A673 (cell line): Measurements from ENCODE around the gene PAOX. TPM values are rescaled to one million over a fixed set of nuclear protein-coding genes. Genes with fewer than 3 reads are reported as not detected.

ENCODE experiments used
- BruUV-seq: library from RNA; stranded (reverse); fragments of 400-500 nt; replicated peaks from 2 replicates; lab custom pipeline; 2021; lab: Mats Ljungman, UMichigan
- CTCF ChIA-PET: fragments of 300-600 bp; sonication (Branson Sonifier 250); formaldehyde crosslinking; loops from one replicate; lab custom pipeline; 2022; ENCODE audit warnings: antibody characterized with exemption; lab: Charles Lee
- POLR2A ChIA-PET: fragments of 300-600 bp; sonication (Branson Sonifier 250); formaldehyde crosslinking; loops from one replicate; lab custom pipeline; 2022; ENCODE audit warnings: antibody characterized with exemption; ENCODE audit not compliant: low non-redundant PET; lab: Charles Lee
- DNase-seq: peaks from one replicate; pipeline ENCODE4 v3.0.0-alpha.2; 2015; ENCODE audit warnings: low spot score
- H3K27ac ChIP-seq: fragments of 200-600 bp; sonication (generic); 2 replicates; pipeline ENCODE4 v1.5.1; 2016; ENCODE audit warnings: mixed run types, low read depth, mild to moderate bottlenecking, mixed read lengths, antibody characterized with exemption, low read length; ENCODE audit not compliant: poor library complexity, severe bottlenecking
- H3K27me3 ChIP-seq: fragments of 200-600 bp; sonication (generic); replicated peaks from 2 replicates; pipeline ENCODE4 v1.6.1; 2017; ENCODE audit warnings: mixed run types, low read depth, mild to moderate bottlenecking, mixed read lengths, antibody characterized with exemption, low read length; ENCODE audit not compliant: insufficient read depth, poor library complexity
- H3K36me3 ChIP-seq: fragments of 200-600 bp; sonication (generic); 2 replicates; pipeline ENCODE4 v1.6.1; 2016; ENCODE audit warnings: mixed run types, mild to moderate bottlenecking, mixed read lengths, antibody characterized with exemption, low read length; ENCODE audit not compliant: insufficient read depth, poor library complexity, severe bottlenecking
- H3K4me1 ChIP-seq: fragments of 200-600 bp; sonication (generic); 2 replicates; pipeline ENCODE4 v1.6.1; 2017; ENCODE audit warnings: mixed run types, mild to moderate bottlenecking, mixed read lengths, antibody characterized with exemption, low read length; ENCODE audit not compliant: insufficient read depth, poor library complexity, severe bottlenecking
- H3K4me3 ChIP-seq: fragments of 200-600 bp; sonication (generic); 2 replicates; pipeline ENCODE4 v1.5.1; 2016; ENCODE audit warnings: low read depth, mixed run types, mild to moderate bottlenecking, mixed read lengths, low read length; ENCODE audit not compliant: poor library complexity, severe bottlenecking
- H3K9me3 ChIP-seq: fragments of 200-600 bp; sonication (generic); 2 replicates; pipeline ENCODE4 v1.6.1; 2016; ENCODE audit warnings: mixed run types, low read depth, mild to moderate bottlenecking, mixed read lengths, antibody characterized with exemption, low read length; ENCODE audit not compliant: poor library complexity, severe bottlenecking
- EZH2 ChIP-seq: fragments of 200-600 bp; sonication (generic); IDR thresholded peaks from 2 replicates; pipeline ENCODE4 v1.6.1; 2017; ENCODE audit warnings: borderline replicate concordance, low read depth, mild to moderate bottlenecking, mixed read lengths, antibody characterized with exemption, low read length; ENCODE audit not compliant: poor library complexity, severe bottlenecking
- intact Hi-C: fragments of 100-400 bp; cut with micrococcal nuclease; formaldehyde crosslinking; loops from one replicate; pipeline ENCODE4 v1.10.0; 2022; ENCODE audit not compliant: unreplicated experiment
- microRNA-seq: library from miRNA; unstranded; fragments of <30 nt; microRNA quantifications from one replicate; pipeline ENCODE4 v1.2.0, GENCODE V29; 2021
- total RNA-seq: library from RNA; stranded (reverse); gene quantifications from 2 replicates; pipeline ENCODE4 v1.2.3, GENCODE V29; 2021
- TF ChIP-seq, protein P1 (sequence below): fragments of 300-800, 200-600 bp; sonication (generic); conservative IDR thresholded peaks from 2 replicates; pipeline ENCODE4 v1.5.1; 2017; ENCODE audit warnings: low read depth, mild to moderate bottlenecking, antibody characterized with exemption, low read length, moderate library complexity, mixed read lengths

Gene PAOX
- total RNA-seq, 1 experiment from 2014 or later, result 0.92 TPM

DNA sequence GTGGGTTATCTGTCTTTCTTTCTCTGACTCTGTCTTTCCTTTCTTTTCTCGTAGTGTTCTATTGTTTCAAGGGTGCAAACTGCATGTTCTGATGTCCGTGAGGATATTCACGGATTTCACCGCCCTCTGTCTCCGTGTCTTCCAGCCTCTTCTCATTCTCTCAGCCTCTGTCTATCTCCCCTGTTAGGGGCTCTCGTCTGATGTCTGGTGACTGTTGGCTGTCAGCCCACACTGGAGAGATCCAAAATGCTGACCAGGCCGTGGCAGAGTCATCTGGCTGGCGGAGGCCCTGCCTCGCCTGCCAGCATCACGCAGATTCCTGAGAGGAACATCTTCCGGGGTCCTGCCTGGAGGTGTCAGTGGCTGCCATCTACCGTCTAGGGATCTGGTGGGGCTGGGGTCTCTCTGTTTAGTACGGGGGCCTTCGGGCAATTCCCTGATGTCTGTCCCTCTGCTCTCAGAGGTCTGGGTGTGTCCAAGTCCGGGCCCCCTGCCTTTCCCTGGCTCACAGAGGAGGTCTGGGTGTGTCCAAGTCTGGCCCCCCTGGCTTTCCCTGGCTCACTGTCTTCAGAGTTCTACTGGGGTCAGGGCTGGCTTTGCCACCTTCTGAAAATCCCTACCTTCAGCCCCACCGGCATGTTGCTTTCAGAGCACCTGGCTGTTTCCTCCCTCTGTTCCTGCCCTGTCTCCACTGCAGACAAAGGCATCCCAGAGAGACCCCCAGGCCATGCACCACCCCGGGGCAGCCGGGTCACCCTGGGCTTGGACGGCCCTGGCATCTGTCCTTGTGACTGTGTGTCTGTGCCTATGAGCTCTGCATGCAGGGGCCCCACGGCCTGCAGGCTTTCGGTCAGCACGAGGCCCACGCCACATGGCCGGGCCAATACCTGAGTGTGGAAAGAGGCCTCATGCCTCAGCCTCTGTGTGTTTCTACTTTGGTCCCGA lies 60.7 kb downstream of the PAOX start:
- no peaks in the 10 kb centered on the region for H3K9me3 ChIP-seq
- POLR2A ChIA-PET, result no interaction called here
- no peak for DNase-seq
- CTCF ChIA-PET, result interaction anchor here (0.6 kb wide), 1 partner anchor 116 kb away, joined by 3 read pairs; no protein-coding TSS in a partner anchor
- no peaks in the 10 kb centered on the region for H3K4me1 ChIP-seq
- H3K4me3 ChIP-seq, result no peak overlapping the region
- TF ChIP-seq, protein P1, sequence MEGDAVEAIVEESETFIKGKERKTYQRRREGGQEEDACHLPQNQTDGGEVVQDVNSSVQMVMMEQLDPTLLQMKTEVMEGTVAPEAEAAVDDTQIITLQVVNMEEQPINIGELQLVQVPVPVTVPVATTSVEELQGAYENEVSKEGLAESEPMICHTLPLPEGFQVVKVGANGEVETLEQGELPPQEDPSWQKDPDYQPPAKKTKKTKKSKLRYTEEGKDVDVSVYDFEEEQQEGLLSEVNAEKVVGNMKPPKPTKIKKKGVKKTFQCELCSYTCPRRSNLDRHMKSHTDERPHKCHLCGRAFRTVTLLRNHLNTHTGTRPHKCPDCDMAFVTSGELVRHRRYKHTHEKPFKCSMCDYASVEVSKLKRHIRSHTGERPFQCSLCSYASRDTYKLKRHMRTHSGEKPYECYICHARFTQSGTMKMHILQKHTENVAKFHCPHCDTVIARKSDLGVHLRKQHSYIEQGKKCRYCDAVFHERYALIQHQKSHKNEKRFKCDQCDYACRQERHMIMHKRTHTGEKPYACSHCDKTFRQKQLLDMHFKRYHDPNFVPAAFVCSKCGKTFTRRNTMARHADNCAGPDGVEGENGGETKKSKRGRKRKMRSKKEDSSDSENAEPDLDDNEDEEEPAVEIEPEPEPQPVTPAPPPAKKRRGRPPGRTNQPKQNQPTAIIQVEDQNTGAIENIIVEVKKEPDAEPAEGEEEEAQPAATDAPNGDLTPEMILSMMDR, result no peak
- no peak for TF ChIP-seq EZH2
- intact Hi-C loops, result no loop called here
- BruUV-seq, result no TSS peak
- no peaks in the 10 kb centered on the region for H3K27me3 ChIP-seq
- no peak overlapping the region for H3K27ac ChIP-seq
- no peaks in the 10 kb centered on the region for H3K36me3 ChIP-seq

DNA sequence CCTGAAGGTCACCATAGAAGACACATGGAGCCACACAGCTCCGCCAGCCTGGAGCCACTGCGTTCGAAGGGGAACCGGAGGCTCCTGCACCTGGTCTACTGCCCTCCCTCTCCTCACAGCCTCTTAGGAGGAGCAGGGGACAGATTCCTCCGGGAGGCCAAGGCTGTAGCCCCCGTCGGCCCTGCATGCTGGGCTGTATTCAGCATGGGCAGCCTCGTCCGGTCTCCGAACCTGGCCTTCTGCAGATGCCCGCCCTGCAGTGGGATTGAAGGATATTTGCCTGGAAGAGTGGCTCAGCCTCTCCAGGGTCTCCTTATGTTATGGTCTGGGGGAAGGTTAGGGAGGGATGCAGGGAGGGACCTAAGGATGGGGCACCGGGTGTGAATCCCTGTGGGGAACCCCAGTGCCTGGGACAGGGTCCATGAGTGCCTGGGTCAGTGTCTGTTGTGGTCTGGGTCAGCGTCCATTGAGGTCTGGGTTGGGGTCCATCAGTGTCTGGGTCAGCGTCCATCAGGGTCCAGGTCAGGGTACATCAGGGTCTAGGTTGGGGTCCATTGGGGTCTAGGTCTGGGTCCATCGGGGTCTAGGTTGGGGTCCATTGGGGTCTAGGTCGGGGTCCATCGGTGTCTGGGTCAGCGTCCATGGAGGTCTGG lies 61.7 kb downstream of the PAOX start:
- Histone ChIP-seq H3K27me3 (no peaks in the 10 kb centered on the region), H3K36me3 (no peaks in the 10 kb centered on the region), H3K4me1 (no peaks in the 10 kb centered on the region), H3K27ac (no peak overlapping the region), H3K9me3 (no peaks in the 10 kb centered on the region), H3K4me3 (no peak overlapping the region)
- CTCF ChIA-PET, result no interaction called here
- no peak for DNase-seq
- intact Hi-C loops, result no loop called here
- no TSS peak for BruUV-seq
- no peak for TF ChIP-seq EZH2
- POLR2A ChIA-PET, result no interaction called here

Small RNA genes within 50 kb of the gene (microRNA-seq; reads per million reads assigned to microRNA genes)
- 8.6 reads per million, percentile 27 among the genes with 10 or more reads in this experiment for gene MIR3944

Other genes with a start within 250 kb of the PAOX start
- not detected in 2 replicates for gene KNDC1, start 219.0 kb upstream of the PAOX start, total RNA-seq
- gene UTF1, start 149.0 kb upstream of the PAOX start, total RNA-seq, result not detected in 2 replicates
- gene VENTX, start 141.4 kb upstream of the PAOX start, total RNA-seq, result not detected in 2 replicates
- 1.0 and 1.2 TPM in 2 replicates for gene ADAM8, start 102.4 kb upstream of the PAOX start, total RNA-seq
- 72.7 and 75.1 TPM in 2 replicates for gene TUBGCP2, start 70.4 kb upstream of the PAOX start, total RNA-seq
- gene ZNF511, start 70.3 kb upstream of the PAOX start, total RNA-seq, result 51.8 and 61.4 TPM in 2 replicates
- 0.57 TPM in 1 of 2 replicates, not detected in the other for gene CALY, start 42.4 kb upstream of the PAOX start, total RNA-seq
- gene PRAP1, start 31.9 kb upstream of the PAOX start, total RNA-seq, result not detected in 2 replicates
- gene FUOM, start 21.2 kb upstream of the PAOX start, total RNA-seq, result 16.0 and 22.3 TPM in 2 replicates
- 96.3 and 101 TPM in 2 replicates for gene ECHS1, start 5.9 kb upstream of the PAOX start, total RNA-seq
- 79.0 and 83.3 TPM in 2 replicates for gene MTG1, start 14.9 kb downstream of the PAOX start, total RNA-seq
- 0.13 TPM in 1 of 2 replicates, not detected in the other for gene SPRN, start 45.4 kb downstream of the PAOX start, total RNA-seq
- gene SCART1, start 74.7 kb downstream of the PAOX start, total RNA-seq, result 1.8 and 2.2 TPM in 2 replicates
- gene CYP2E1, start 148.1 kb downstream of the PAOX start, total RNA-seq, result 0.49 and 0.74 TPM in 2 replicates
- gene SYCE1, start 186.3 kb downstream of the PAOX start, total RNA-seq, result not detected in 2 replicates
- gene FRG2B, start 247.5 kb downstream of the PAOX start, total RNA-seq, result 0.85 TPM in 1 of 2 replicates, not detected in the other